Measurements from ENCODE around the gene TTC7B.

DNA sequence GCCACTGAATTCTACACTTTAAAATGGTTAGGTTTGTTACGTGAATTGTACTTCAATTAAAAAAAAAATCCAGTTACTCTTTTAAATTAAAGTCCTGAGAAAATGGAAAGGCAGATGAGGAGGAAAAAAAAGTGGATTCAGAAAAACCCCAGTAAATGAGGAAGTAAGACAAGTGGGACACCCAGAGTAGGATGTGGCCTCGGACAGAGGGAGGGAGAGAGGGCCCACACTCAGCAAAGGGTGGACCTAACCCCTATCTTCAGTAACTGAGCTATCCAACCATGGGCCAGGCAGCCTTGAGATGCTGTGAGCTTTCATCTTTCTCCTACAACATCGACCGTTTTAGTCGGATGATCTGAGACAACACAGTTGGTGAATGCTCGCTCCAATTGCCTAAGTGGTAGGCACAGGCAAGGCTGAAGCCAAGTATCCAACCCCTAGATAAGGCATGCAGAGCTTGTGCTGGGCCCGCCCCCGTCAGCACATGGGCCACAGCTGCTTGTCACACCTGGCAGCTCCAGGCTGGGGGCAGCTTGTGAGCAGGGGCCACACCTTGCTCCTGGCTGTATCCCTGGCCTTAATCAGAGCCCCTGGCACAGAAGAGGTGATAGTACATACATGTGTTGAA is 142.1 kb downstream of the TTC7B start:
- no peak for TF ChIP-seq POLR2AphosphoS5 (IDR thresholded peaks at IDR 0.05; ENCODE audit: low read depth, low read length)
- TF ChIP-seq, protein P1, sequence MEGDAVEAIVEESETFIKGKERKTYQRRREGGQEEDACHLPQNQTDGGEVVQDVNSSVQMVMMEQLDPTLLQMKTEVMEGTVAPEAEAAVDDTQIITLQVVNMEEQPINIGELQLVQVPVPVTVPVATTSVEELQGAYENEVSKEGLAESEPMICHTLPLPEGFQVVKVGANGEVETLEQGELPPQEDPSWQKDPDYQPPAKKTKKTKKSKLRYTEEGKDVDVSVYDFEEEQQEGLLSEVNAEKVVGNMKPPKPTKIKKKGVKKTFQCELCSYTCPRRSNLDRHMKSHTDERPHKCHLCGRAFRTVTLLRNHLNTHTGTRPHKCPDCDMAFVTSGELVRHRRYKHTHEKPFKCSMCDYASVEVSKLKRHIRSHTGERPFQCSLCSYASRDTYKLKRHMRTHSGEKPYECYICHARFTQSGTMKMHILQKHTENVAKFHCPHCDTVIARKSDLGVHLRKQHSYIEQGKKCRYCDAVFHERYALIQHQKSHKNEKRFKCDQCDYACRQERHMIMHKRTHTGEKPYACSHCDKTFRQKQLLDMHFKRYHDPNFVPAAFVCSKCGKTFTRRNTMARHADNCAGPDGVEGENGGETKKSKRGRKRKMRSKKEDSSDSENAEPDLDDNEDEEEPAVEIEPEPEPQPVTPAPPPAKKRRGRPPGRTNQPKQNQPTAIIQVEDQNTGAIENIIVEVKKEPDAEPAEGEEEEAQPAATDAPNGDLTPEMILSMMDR (IDR thresholded peaks at IDR 0.05) = no peak
- TF ChIP-seq TCF7L2 (IDR thresholded peaks at IDR 0.05; ENCODE audit: low read depth, low read length) = no peak
- TF ChIP-seq, protein P2, sequence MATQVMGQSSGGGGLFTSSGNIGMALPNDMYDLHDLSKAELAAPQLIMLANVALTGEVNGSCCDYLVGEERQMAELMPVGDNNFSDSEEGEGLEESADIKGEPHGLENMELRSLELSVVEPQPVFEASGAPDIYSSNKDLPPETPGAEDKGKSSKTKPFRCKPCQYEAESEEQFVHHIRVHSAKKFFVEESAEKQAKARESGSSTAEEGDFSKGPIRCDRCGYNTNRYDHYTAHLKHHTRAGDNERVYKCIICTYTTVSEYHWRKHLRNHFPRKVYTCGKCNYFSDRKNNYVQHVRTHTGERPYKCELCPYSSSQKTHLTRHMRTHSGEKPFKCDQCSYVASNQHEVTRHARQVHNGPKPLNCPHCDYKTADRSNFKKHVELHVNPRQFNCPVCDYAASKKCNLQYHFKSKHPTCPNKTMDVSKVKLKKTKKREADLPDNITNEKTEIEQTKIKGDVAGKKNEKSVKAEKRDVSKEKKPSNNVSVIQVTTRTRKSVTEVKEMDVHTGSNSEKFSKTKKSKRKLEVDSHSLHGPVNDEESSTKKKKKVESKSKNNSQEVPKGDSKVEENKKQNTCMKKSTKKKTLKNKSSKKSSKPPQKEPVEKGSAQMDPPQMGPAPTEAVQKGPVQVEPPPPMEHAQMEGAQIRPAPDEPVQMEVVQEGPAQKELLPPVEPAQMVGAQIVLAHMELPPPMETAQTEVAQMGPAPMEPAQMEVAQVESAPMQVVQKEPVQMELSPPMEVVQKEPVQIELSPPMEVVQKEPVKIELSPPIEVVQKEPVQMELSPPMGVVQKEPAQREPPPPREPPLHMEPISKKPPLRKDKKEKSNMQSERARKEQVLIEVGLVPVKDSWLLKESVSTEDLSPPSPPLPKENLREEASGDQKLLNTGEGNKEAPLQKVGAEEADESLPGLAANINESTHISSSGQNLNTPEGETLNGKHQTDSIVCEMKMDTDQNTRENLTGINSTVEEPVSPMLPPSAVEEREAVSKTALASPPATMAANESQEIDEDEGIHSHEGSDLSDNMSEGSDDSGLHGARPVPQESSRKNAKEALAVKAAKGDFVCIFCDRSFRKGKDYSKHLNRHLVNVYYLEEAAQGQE (IDR thresholded peaks at IDR 0.05; ENCODE audit: insufficient read depth in 1 of 2, low read depth in 2 of 2, low read length in 1 of 2) = no peak
- TF ChIP-seq SIN3A (IDR thresholded peaks at IDR 0.05; ENCODE audit: borderline replicate concordance, insufficient read depth, low read depth, low read length) = no peak
